BLaER1 (cell line): ENCODE data around the gene DTWD2.
"Not testable (repeated sequence)": the region's sequence is repeated elsewhere in the genome, so short reads cannot be mapped to it uniquely, and the experiment has no call there.

Experiments used
- H3K27ac ChIP-seq: shearing (Covaris generic); formaldehyde crosslinking; 2 replicates; pipeline ENCODE4 v1.8.1; 2022
- H3K27me3 ChIP-seq: shearing (Covaris generic); formaldehyde crosslinking; 2 replicates; pipeline ENCODE4 v1.8.1; 2022
- H3K36me3 ChIP-seq: shearing (Covaris generic); formaldehyde crosslinking; 2 replicates; pipeline ENCODE4 v1.8.1; 2022
- H3K4me1 ChIP-seq: shearing (Covaris generic); formaldehyde crosslinking; 2 replicates; pipeline ENCODE4 v1.8.1; 2022
- H3K4me2 ChIP-seq: shearing (Covaris generic); formaldehyde crosslinking; 2 replicates; pipeline ENCODE4 v1.8.1; 2022
- H3K4me3 ChIP-seq: shearing (Covaris generic); formaldehyde crosslinking; 2 replicates; pipeline ENCODE4 v1.8.1; 2022
- H3K9ac ChIP-seq: shearing (Covaris generic); formaldehyde crosslinking; 2 replicates; pipeline ENCODE4 v1.8.1; 2022
- H3K9me3 ChIP-seq: shearing (Covaris generic); formaldehyde crosslinking; 2 replicates; pipeline ENCODE4 v1.8.1; 2022
- H4K20me1 ChIP-seq: shearing (Covaris generic); formaldehyde crosslinking; 2 replicates; pipeline ENCODE4 v1.8.1; 2022
- Cebpa-rat ChIP-seq: shearing (Covaris generic); IDR thresholded peaks from 2 replicates; pipeline ENCODE4 v1.8.1; 2022

Gene DTWD2

DNA sequence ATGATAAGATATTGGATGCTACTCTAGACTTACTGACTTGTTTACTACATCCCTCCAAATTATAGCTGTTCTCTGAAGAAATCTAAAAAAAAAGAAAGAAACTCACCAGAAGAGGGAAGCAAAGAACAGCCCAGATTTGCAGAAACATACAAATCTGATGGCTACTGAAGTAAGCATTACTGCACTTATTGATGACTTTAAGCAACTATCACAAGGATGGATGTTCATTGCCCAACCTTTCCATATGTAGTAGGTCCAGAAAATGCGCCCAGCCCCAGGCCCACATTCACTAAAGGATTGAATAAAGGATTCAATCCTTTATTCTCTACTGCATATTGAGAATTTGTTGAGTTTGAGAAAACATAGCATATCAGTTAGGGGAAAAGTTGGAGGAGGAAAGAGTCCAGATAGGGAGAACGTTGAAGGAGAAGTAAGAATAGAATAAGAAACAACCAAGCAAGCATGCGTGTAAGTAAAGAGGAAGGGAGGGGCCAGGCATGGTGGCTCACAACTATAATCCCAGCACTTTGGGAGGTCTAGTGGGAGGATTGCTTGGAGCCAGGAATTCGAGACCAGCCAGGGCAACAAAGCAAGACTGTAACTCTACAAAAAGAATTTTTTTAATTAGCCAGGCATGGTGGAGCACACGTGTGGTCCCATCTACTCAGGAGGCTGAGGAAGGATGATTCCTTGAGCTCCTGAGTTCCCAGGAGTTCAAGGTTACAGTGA is 33.8 kb upstream of the DTWD2 start:
- Histone ChIP-seq H3K4me1 (peaks cover 40% of the 10 kb centered on the region), H3K27ac (no peak overlapping the region), H3K36me3 (no peaks in the 10 kb centered on the region), H3K4me2 (no peak overlapping the region), H3K9ac (no peak overlapping the region), H3K27me3 (no peaks in the 10 kb centered on the region), H4K20me1 (no peaks in the 10 kb centered on the region), H3K4me3 (no peak overlapping the region), H3K9me3 (peaks cover 8% of the 10 kb centered on the region)
- TF ChIP-seq Cebpa-rat = no peak

DNA sequence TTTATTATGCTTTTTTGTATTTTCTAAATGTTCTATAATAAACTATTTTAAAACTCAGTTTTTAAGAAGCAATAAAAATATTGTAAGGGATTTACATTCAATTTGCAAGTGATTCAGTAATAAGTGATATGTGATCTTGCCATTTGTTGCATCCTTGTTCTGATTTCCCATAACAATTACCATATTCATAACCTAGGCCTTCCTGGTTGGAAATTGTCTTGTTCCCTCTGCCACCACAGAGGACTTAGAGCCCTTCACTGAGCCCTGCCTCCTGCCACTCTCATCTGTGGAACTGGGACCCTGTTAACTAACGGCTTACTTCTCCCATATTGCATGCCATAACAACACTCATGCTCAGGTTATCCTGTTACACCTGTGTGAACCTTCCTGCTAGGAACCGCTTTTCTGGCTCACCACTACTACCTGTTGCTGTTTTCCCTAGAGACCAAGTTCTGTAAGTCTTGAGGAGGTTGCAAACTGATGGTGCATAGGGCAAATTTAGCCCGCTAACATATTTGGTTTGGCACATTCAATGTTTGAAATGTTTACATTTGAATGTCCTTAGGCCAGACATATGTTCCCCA is 32.9 kb upstream of the DTWD2 start:
- Histone ChIP-seq H3K4me1 (peaks cover 40% of the 10 kb centered on the region), H3K4me3 (no peak overlapping the region), H3K4me2 (no peak overlapping the region), H3K27me3 (no peaks in the 10 kb centered on the region), H4K20me1 (no peaks in the 10 kb centered on the region), H3K27ac (no peak overlapping the region), H3K9me3 (peaks cover 8% of the 10 kb centered on the region), H3K36me3 (no peaks in the 10 kb centered on the region), H3K9ac (no peak overlapping the region)
- TF ChIP-seq Cebpa-rat = no peak

DNA sequence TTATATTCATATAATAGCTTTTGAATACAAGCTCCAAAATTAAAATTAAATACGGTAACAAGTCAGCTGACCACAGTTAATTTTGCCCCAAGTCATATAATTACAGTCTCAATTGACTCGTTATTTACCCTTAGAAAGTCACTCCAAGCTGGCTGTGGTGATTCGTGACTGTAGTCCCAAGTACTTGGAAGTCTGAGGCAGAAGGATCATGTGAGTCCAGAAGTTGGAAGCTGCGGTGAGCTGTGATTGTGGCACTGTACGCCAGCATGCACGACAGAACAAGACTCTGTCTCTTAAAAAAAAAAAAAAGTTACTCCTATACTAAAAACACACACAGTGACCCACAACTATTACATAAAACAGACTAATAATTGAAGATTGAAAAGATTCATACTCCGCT is 31.6 kb upstream of the DTWD2 start:
- Histone ChIP-seq H3K4me2 (peak overlapping the region; percentile 37; the same call in 1 of the 2 replicates), H3K9ac (no peak overlapping the region), H3K27ac (no peak overlapping the region), H3K27me3 (no peaks in the 10 kb centered on the region), H3K4me1 (peaks cover 40% of the 10 kb centered on the region), H3K36me3 (no peaks in the 10 kb centered on the region), H3K4me3 (no peak overlapping the region), H3K9me3 (peaks cover 3% of the 10 kb centered on the region), H4K20me1 (no peaks in the 10 kb centered on the region)
- no peak for TF ChIP-seq Cebpa-rat

DNA sequence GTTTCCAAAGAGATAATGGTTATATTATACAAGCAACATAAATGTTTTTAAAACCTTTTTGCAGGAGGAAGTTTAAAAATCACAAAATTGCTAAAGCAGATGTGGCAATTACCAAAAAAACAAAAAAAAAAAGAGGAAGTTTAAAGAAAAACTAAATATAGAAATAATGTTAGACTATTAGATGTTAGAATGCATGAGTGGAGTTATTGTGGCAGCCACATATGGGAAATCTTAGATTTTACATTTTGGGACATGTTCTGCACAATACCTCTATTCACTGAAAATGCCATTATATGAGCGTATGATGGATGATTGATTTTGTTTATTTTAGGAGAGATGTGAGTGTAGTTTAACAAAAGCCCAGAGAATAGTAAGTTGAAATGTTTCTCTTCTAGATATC is 31.2 kb upstream of the DTWD2 start:
- Histone ChIP-seq H3K9me3 (no peaks in the 10 kb centered on the region), H3K9ac (no peak overlapping the region), H3K4me2 (peak overlapping the region; percentile 37), H3K4me3 (no peak overlapping the region), H3K27me3 (no peaks in the 10 kb centered on the region), H3K4me1 (peaks cover 40% of the 10 kb centered on the region), H3K36me3 (no peaks in the 10 kb centered on the region), H3K27ac (no peak overlapping the region), H4K20me1 (no peaks in the 10 kb centered on the region)
- TF ChIP-seq Cebpa-rat = no peak

DNA sequence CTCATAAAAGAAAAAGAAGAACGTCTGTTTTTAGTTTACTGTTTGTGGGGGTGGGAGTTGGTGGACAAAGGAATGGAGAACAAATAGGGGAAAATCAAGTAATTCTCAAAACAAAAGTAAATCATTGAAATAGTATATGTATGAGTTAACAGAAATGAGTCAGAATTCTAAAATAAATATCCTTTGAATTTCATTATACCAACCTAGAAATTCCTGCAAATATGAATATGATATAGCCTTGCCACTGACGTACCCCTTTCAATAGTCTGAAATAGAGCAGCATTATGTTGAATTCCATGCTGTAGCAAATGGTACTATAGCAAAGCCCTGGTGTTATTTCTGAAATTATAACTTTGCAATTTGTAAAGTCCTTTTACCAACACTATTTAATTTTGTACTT is 29.6 kb upstream of the DTWD2 start:
- no peak overlapping the region for H3K4me3 ChIP-seq
- no peaks in the 10 kb centered on the region for H3K27me3 ChIP-seq
- no peaks in the 10 kb centered on the region for H3K9me3 ChIP-seq
- no peak overlapping the region for H3K4me2 ChIP-seq
- no peak overlapping the region for H3K9ac ChIP-seq
- peaks cover 36% of the 10 kb centered on the region for H3K4me1 ChIP-seq
- no peak for TF ChIP-seq Cebpa-rat
- no peak overlapping the region for H3K27ac ChIP-seq
- H3K36me3 ChIP-seq = no peaks in the 10 kb centered on the region
- no peaks in the 10 kb centered on the region for H4K20me1 ChIP-seq

DNA sequence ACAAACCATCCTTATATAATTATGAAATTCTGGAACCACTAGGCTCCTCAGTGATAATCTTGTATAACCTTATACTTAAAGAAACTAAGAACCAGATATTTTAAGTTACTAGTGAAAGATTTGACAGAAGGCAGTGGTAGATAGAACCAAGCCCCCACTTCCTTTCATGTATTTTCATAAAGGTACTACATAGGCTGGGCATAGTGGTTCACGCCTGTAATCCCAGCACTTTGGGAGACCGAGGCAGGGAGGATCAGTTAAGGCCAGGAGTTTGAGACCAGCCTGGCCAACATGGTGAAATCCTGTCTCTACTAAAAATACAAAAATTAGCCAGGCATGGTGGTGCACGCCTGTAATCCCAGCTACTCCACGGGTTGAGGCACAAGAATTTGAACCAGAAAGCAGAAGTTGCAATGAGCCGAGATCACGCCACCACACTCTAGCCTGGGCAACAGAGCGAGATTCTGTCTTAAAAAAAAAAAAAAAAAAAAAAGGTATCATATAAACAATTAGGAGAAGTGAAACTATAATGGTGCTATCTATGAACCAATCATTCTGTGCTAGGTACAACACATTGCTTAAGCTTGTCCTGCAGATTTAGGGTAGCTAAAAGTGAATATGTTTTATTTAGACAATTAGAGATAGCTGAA is 27.9 kb upstream of the DTWD2 start:
- no peak overlapping the region for H3K27ac ChIP-seq
- H3K9ac ChIP-seq = no peak overlapping the region
- H4K20me1 ChIP-seq = no peaks in the 10 kb centered on the region
- no peak for TF ChIP-seq Cebpa-rat
- H3K27me3 ChIP-seq = no peaks in the 10 kb centered on the region
- no peaks in the 10 kb centered on the region for H3K9me3 ChIP-seq
- H3K36me3 ChIP-seq = no peaks in the 10 kb centered on the region
- H3K4me2 ChIP-seq = no peak overlapping the region
- peaks cover 23% of the 10 kb centered on the region for H3K4me1 ChIP-seq
- no peak overlapping the region for H3K4me3 ChIP-seq

DNA sequence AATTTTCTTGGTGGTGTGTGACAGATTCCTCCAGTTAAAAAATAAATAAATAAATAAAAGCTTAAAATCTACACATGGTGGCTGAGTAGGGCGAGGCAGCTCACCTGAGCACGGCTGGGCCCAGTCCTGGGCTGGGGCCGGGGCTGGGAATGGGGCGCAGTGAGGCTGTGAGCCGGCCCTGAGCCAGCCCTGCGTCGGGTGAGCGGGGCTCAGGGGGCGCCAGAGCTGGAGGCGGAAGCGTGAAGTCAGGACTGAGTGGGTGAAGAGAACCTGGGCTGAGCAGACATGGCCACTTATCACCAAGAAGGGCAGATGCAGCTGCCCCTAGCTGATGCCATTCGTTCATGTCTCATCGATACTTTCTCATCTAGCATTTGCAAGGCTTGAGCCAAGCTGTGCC is 22.8 kb upstream of the DTWD2 start:
- Histone ChIP-seq H3K9ac (no peak overlapping the region), H3K4me3 (no peak overlapping the region), H3K36me3 (no peaks in the 10 kb centered on the region), H4K20me1 (no peaks in the 10 kb centered on the region), H3K27me3 (no peaks in the 10 kb centered on the region), H3K9me3 (no peaks in the 10 kb centered on the region), H3K4me2 (no peak overlapping the region), H3K4me1 (no peaks in the 10 kb centered on the region), H3K27ac (no peak overlapping the region)
- TF ChIP-seq Cebpa-rat = no peak

DNA sequence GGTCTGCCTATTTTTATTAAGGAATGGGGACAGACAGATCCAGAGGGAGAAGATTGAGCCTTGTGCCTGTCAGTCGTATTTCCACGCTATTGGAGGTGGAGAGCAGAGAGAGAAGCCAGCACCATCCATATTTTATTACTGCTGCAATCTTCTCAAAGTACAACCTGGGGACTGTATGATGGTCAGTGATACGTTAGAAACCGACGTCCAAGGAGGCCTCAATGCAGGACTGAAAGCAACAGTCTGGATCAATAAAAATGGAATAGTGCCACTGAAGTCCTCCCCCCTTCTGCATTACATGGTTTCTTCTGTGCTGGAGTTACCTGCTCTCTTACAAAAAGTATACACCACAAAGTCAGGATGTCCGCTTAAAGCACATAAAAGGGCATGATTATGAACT is 21.9 kb upstream of the DTWD2 start:
- H3K27ac ChIP-seq = no peak overlapping the region
- no peaks in the 10 kb centered on the region for H3K27me3 ChIP-seq
- H3K9ac ChIP-seq = no peak overlapping the region
- no peaks in the 10 kb centered on the region for H3K9me3 ChIP-seq
- no peak for TF ChIP-seq Cebpa-rat
- no peak overlapping the region for H3K4me2 ChIP-seq
- H3K36me3 ChIP-seq = no peaks in the 10 kb centered on the region
- H3K4me3 ChIP-seq = no peak overlapping the region
- H3K4me1 ChIP-seq = no peaks in the 10 kb centered on the region
- no peaks in the 10 kb centered on the region for H4K20me1 ChIP-seq

DNA sequence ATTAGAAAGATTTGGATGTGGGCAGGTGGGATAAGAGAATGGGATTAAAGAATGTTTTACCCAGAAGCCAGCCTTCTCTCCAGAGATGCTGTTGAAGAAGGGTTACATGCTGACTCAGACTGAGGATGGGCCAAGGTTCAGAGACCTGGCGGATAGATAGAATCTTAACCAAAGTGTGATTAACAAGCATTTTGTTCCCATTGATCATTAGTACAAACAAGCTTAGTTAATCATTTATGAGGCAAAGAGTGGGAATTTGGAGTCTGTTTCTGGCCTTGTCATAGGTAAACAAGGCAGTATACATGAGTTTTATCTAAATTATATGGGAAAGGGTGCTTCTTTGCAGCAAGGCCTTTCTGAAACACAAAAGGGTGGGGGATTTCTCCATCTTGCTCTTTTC is 20.8 kb upstream of the DTWD2 start:
- H3K36me3 ChIP-seq = no peaks in the 10 kb centered on the region
- no peak for TF ChIP-seq Cebpa-rat
- no peak overlapping the region for H3K4me3 ChIP-seq
- H3K27me3 ChIP-seq = no peaks in the 10 kb centered on the region
- no peak overlapping the region for H3K27ac ChIP-seq
- H3K9ac ChIP-seq = no peak overlapping the region
- H3K9me3 ChIP-seq = no peaks in the 10 kb centered on the region
- no peak overlapping the region for H3K4me2 ChIP-seq
- no peaks in the 10 kb centered on the region for H3K4me1 ChIP-seq
- no peaks in the 10 kb centered on the region for H4K20me1 ChIP-seq

DNA sequence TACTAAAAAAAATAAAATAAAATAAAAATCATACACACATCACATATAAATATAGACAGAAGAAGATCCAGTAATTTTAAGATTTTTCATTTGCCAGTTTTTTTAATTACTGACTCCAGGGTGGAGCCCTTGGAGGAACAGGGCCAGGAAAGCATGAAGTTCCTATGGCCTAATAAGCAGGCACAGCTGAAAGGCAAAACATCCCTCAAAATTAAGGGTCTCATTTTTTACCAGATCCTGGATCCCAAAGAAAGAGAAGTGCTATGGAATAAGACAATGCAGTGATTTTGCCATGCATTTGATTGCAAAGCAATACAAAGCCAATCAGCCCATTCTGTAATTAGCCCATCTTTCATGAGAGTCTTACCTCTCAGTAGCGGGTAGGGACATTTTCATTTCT is 11.3 kb upstream of the DTWD2 start:
- H3K4me1 ChIP-seq = no peaks in the 10 kb centered on the region
- peaks cover 72% of the 10 kb centered on the region for H3K9me3 ChIP-seq
- H3K36me3 ChIP-seq = no peaks in the 10 kb centered on the region
- H3K27me3 ChIP-seq = no peaks in the 10 kb centered on the region
- no peak for TF ChIP-seq Cebpa-rat
- H3K27ac ChIP-seq = no peak overlapping the region
- H4K20me1 ChIP-seq = no peaks in the 10 kb centered on the region
- no peak overlapping the region for H3K4me2 ChIP-seq
- no peak overlapping the region for H3K4me3 ChIP-seq
- no peak overlapping the region for H3K9ac ChIP-seq

DNA sequence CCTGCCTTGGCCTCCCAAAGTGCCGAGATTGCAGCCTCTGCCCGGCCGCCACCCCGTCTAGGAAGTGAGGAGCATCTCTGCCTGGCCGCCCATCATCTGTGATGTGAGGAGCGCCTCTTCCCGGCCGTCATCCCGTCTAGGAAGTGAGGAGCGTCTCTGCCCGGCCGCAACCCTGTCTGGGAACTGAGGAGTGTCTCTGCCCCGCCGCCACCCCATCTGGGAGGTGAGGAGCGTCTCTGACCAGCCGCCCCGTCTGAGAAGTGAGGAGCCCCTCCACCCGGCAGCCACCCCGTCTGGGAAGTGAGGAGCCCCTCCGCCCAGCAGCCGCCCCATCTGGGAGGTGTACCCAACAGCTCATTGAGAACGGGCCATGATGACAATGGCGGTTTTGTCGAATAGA is 10.5 kb upstream of the DTWD2 start:
- not testable (repeated sequence) for H3K27ac ChIP-seq, H3K4me3 ChIP-seq, H3K36me3 ChIP-seq, H4K20me1 ChIP-seq, H3K4me1 ChIP-seq, H3K9ac ChIP-seq, H3K27me3 ChIP-seq, H3K4me2 ChIP-seq
- peaks cover 75% of the 10 kb centered on the region for H3K9me3 ChIP-seq
